HG02610 (cell line): Measurements from ENCODE around the gene XIAP.

ENCODE experiments used
- ATAC-seq: cut with Tn5 transposase; IDR thresholded peaks from one replicate; pipeline ENCODE4 v1.9.1; 2021; ENCODE audit warnings: mild to moderate bottlenecking, moderate library complexity; ENCODE audit not compliant: unreplicated experiment

Gene XIAP

GRCh38 chrX:123949846-123950245, 90.0 kb downstream of the XIAP start:
- no peak for ATAC-seq

GRCh38 chrX:123959281-123960063, 99.6 kb downstream of the XIAP start:
- no peak for ATAC-seq

GRCh38 chrX:123960956-123961267, 101.1 kb downstream of the XIAP start:
- no peak for ATAC-seq

DNA sequence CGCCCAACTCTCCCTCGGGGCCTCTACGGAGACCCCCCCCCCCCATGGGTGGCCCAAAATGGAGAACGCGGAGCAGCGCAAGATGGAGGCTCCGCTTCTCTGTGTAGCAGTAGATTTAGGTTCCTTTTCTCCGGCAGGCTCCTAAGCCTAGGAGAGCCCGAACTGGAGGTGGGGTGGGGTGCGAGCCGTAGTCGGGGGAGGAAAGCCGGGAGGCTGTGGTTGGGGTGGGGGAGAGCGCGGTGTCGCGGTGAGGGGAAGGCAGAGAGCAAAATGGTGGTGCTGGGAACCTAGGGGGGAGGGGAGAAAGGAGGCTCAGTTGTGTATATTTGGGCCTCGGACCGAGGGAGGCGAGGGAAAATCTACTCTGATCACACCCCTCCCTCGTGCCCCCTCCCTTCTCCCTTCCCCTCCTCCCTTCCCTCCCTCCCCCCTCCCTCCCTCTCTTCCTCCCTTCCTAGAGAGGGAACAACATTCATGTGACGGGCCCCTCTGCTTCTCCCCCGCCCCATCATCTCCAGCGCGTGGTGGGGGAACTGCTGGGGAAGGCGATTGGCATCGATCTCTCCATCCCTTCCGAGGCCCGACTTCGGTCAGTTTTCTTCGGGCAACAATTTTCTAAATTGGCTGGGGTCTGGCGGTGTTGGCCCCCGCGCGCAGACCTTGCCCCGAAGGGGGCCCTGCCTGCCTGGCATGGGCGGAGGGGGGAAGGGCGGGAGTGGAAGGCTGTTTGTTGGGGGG, 101.6 kb downstream of the XIAP start, which contains the start of gene STAG2:
Gene STAG2 (plus strand): TSS at position 439 of the 738 bp plus-strand sequence. CDS start 60,922 bp downstream, outside the sequence.
- no peak for ATAC-seq

- ATAC-seq, result no peak
Measured at GRCh38 chrX:123962006-123962467, 102.2 kb downstream of the XIAP start.

- ATAC-seq, result peak; percentile 64
Measured at GRCh38 chrX:123962794-123963373, 103.0 kb downstream of the XIAP start.
